ENCODE results near the gene SPG11.

Gene SPG11

DNA sequence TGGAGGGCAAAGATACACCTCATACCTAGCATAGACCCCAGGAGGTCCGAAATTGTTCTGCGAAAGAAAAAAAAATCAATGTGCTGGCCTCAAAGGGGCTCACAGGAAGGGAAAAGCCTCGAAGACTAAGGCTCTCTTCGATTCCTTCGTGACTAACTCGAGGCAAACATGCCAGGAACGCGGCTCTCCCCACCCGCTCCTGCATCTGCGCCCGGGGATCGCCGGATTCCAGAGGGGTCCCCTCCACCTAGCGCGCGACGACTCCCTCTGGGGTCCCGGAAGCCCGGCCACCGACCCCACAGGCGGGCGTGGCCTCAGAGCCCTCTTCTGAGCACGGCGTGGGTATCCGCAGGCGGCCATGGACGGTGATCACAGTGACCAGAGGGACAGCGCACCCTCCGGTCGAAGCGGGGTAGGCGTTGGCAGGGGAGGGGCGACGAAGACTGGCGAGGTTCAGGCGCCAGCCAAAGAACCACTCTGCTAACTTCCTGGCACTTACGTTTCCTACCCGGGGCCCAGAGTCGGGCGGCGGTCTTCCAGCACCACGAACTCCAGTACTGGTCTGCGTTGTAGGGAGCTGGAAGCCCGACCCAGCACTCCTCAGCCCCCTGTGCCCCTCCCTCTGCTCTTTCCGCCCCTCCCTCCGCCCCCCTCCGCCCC, 127.0 kb downstream of the SPG11 start:
- no peaks in the 10 kb centered on the region for H3K9me2 ChIP-seq (replicated peaks; ENCODE audit: control insufficient read depth, low read length)
- 0 out of 2 replicates have a peak, but pooled peaks cover 6% of the 10 kb centered on the region for H3F3A ChIP-seq (ENCODE audit: control insufficient read depth, insufficient read depth)
- peak overlapping the region; percentile 79 for H3K4me2 ChIP-seq (ENCODE audit: low read length)
- no peaks in the 10 kb centered on the region for H3K9me3 ChIP-seq (ENCODE audit: control insufficient read depth, insufficient read depth, low read length)
- peaks cover 53% of the 10 kb centered on the region for H3K79me2 ChIP-seq (ENCODE audit: control insufficient read depth, low read length)
- H3K27me3 ChIP-seq (ENCODE audit: control insufficient read depth, low read length), result no peaks in the 10 kb centered on the region
- peak overlapping the region; percentile 55 for H3K27ac ChIP-seq (ENCODE audit: low read depth, low read length)
- peaks cover 35% of the 10 kb centered on the region for H3K4me1 ChIP-seq (ENCODE audit: control insufficient read depth, low read length)
- peaks cover 36% of the 10 kb centered on the region for H3K36me3 ChIP-seq (ENCODE audit: control insufficient read depth, low read length)
- H4K20me1 ChIP-seq (ENCODE audit: control insufficient read depth, insufficient read depth, low read depth, low read length), result peaks cover 13% of the 10 kb centered on the region; the same call in 1 of the 2 replicates
- H3K4me3 ChIP-seq (ENCODE audit: low read length), result peak overlapping the region; percentile 83
- TF ChIP-seq EZH2phosphoT487 (IDR thresholded peaks at IDR 0.05; ENCODE audit: borderline replicate concordance, low read length) (no peak), CTCF (IDR thresholded peaks at IDR 0.05; ENCODE audit: low read depth, low read length, poor library complexity, severe bottlenecking) (peak; percentile 47)

- TF ChIP-seq EZH2phosphoT487 (IDR thresholded peaks at IDR 0.05; ENCODE audit: borderline replicate concordance, low read length), result no peak
- no peak for TF ChIP-seq CTCF (IDR thresholded peaks at IDR 0.05; ENCODE audit: low read depth, low read length, poor library complexity, severe bottlenecking)
- Histone ChIP-seq H3K79me2 (ENCODE audit: control insufficient read depth, low read length) (peaks cover 46% of the 10 kb centered on the region), H3K27me3 (ENCODE audit: control insufficient read depth, low read length) (no peaks in the 10 kb centered on the region), H4K20me1 (ENCODE audit: control insufficient read depth, insufficient read depth, low read depth, low read length) (peaks cover 9% of the 10 kb centered on the region; the same call in 1 of the 2 replicates), H3K4me1 (ENCODE audit: control insufficient read depth, low read length) (peaks cover 28% of the 10 kb centered on the region), H3K36me3 (ENCODE audit: control insufficient read depth, low read length) (peaks cover 29% of the 10 kb centered on the region), H3F3A (ENCODE audit: control insufficient read depth, insufficient read depth) (0 out of 2 replicates have a peak, but pooled peaks cover 6% of the 10 kb centered on the region), H3K4me2 (ENCODE audit: low read length) (peak overlapping the region; percentile 79), H3K9me2 (replicated peaks; ENCODE audit: control insufficient read depth, low read length) (no peaks in the 10 kb centered on the region), H3K9me3 (ENCODE audit: control insufficient read depth, insufficient read depth, low read length) (no peaks in the 10 kb centered on the region), H3K4me3 (ENCODE audit: low read length) (peak overlapping the region; percentile 83), H3K27ac (ENCODE audit: low read depth, low read length) (peak overlapping the region; percentile 55; the same call in 1 of the 2 replicates)
These were observed 127.8 kb downstream of the SPG11 start for GRCh38 chr15:44535523-44536301.

- no peak for TF ChIP-seq EZH2phosphoT487 (IDR thresholded peaks at IDR 0.05; ENCODE audit: borderline replicate concordance, low read length)
- H3F3A ChIP-seq (ENCODE audit: control insufficient read depth, insufficient read depth), result 0 out of 2 replicates have a peak, but pooled peaks cover 6% of the 10 kb centered on the region
- H3K9me2 ChIP-seq (replicated peaks; ENCODE audit: control insufficient read depth, low read length), result no peaks in the 10 kb centered on the region
- H3K9me3 ChIP-seq (ENCODE audit: control insufficient read depth, insufficient read depth, low read length), result no peaks in the 10 kb centered on the region
- H3K79me2 ChIP-seq (ENCODE audit: control insufficient read depth, low read length), result peaks cover 40% of the 10 kb centered on the region
- no peak overlapping the region for H3K27ac ChIP-seq (ENCODE audit: low read depth, low read length)
- peaks cover 23% of the 10 kb centered on the region for H3K4me1 ChIP-seq (ENCODE audit: control insufficient read depth, low read length)
- peaks cover 4% of the 10 kb centered on the region; the same call in 1 of the 2 replicates for H4K20me1 ChIP-seq (ENCODE audit: control insufficient read depth, insufficient read depth, low read depth, low read length)
- peaks cover 23% of the 10 kb centered on the region for H3K36me3 ChIP-seq (ENCODE audit: control insufficient read depth, low read length)
- H3K4me2 ChIP-seq (ENCODE audit: low read length), result no peak overlapping the region; the same call in 1 of the 2 replicates
- no peaks in the 10 kb centered on the region for H3K27me3 ChIP-seq (ENCODE audit: control insufficient read depth, low read length)
- no peak overlapping the region for H3K4me3 ChIP-seq (ENCODE audit: low read length)
These were observed 128.4 kb downstream of the SPG11 start for GRCh38 chr15:44535092-44535491.
